Calu3 (cell line): ENCODE measurements around the gene DHTKD1. TPM values are rescaled to one million over a fixed set of nuclear protein-coding genes. Genes with fewer than 3 reads are reported as not detected.

Source experiments
- BruUV-seq: library from RNA; stranded (reverse); fragments of 400-500 nt; replicated peaks from 2 replicates; lab custom pipeline; 2021; lab: Mats Ljungman, UMichigan
- CTCF ChIA-PET: fragments of 300-600 bp; sonication (Branson Sonifier 250); formaldehyde crosslinking; loops from one replicate; lab custom pipeline; 2022; ENCODE audit warnings: antibody characterized with exemption; lab: Charles Lee
- DNase-seq: peaks from one replicate; pipeline ENCODE4 v3.0.0; 2022
- H3K27ac Mint-ChIP-seq: one replicate; pipeline ENCODE4 v1.8.0; 2022; ENCODE audit warnings: mixed read lengths; ENCODE audit not compliant: unreplicated experiment
- H3K27me3 Mint-ChIP-seq: one replicate; pipeline ENCODE4 v1.8.0; 2022; ENCODE audit warnings: mixed read lengths; ENCODE audit not compliant: unreplicated experiment
- H3K36me3 Mint-ChIP-seq: one replicate; pipeline ENCODE4 v1.8.0; 2022; ENCODE audit warnings: mild to moderate bottlenecking, moderate library complexity, mixed read lengths; ENCODE audit not compliant: insufficient read depth, unreplicated experiment
- H3K4me1 Mint-ChIP-seq: one replicate; pipeline ENCODE4 v1.8.0; 2022; ENCODE audit warnings: mild to moderate bottlenecking, low read depth, mixed read lengths; ENCODE audit not compliant: unreplicated experiment
- H3K4me3 Mint-ChIP-seq: one replicate; pipeline ENCODE4 v1.8.0; 2022; ENCODE audit warnings: mild to moderate bottlenecking, low read depth, moderate library complexity, mixed read lengths; ENCODE audit not compliant: unreplicated experiment
- H3K9me3 Mint-ChIP-seq: one replicate; pipeline ENCODE4 v1.8.0; 2022; ENCODE audit warnings: low read depth, mixed read lengths; ENCODE audit not compliant: unreplicated experiment
- intact Hi-C: fragments of 100-400 bp; cut with micrococcal nuclease; formaldehyde crosslinking; loops from one replicate; pipeline ENCODE4 v1.10.0; 2022; ENCODE audit not compliant: unreplicated experiment
- total RNA-seq: library from RNA; stranded (reverse); gene quantifications from 2 replicates; pipeline ENCODE4 v1.2.3, GENCODE V29; 2022
- TF ChIP-seq, protein P1 (sequence below): fragments of 200-600 bp; IDR thresholded peaks from one replicate; pipeline ENCODE4 v1.8.0; 2022; ENCODE audit warnings: antibody characterized with exemption; ENCODE audit not compliant: unreplicated experiment

DHTKD1 gene
- total RNA-seq, 1 experiment from 2014 or later: 29.4 TPM

DNA sequence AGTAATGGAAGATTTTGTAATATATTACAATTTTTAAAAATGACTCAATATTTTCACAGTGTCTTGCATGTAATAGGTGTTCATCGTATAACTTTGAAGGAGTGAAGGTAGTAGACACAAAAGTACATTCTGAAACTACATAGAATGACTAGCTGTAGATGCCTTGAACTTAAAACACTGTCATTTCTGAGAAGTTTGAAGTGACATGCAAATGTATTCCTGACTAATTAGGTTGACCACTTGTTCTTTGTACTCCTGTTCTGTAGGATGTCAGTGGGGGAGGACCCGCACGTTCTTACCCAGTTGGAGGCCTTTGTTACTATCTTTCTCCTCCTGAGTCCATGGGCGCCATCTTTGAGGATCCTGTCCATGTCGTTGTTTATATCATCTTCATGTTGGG is 91.9 kb downstream of the DHTKD1 start:
- Mint-ChIP-seq H3K27ac (no peak overlapping the region), H3K4me1 (no peaks in the 10 kb centered on the region), H3K4me3 (no peak overlapping the region), H3K36me3 (peaks cover 13% of the 10 kb centered on the region), H3K9me3 (no peaks in the 10 kb centered on the region), H3K27me3 (no peaks in the 10 kb centered on the region)
- no peak for DNase-seq
- BruUV-seq: no TSS peak
- TF ChIP-seq, protein P1, sequence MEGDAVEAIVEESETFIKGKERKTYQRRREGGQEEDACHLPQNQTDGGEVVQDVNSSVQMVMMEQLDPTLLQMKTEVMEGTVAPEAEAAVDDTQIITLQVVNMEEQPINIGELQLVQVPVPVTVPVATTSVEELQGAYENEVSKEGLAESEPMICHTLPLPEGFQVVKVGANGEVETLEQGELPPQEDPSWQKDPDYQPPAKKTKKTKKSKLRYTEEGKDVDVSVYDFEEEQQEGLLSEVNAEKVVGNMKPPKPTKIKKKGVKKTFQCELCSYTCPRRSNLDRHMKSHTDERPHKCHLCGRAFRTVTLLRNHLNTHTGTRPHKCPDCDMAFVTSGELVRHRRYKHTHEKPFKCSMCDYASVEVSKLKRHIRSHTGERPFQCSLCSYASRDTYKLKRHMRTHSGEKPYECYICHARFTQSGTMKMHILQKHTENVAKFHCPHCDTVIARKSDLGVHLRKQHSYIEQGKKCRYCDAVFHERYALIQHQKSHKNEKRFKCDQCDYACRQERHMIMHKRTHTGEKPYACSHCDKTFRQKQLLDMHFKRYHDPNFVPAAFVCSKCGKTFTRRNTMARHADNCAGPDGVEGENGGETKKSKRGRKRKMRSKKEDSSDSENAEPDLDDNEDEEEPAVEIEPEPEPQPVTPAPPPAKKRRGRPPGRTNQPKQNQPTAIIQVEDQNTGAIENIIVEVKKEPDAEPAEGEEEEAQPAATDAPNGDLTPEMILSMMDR: no peak
- CTCF ChIA-PET: no interaction called here
- intact Hi-C loops: no loop called here

DNA sequence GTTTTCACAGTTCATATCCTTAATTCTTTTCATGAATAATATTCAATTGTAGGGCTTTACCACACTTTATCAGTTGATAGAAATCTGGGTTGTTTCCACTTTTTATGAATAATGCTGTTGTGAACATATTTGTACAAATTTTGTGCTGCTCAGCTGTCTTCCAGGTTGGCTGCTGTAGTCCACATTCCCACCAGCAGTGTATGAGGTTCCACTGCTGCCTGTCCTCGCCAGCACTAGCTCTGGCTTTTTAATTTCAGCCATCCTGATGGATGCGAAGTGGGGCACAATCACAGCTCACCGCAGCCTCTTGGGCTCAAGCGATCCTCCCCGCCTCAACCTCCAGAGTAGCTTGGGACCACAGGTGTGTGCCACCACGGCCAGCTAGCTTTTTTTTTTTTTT is 94.2 kb downstream of the DHTKD1 start:
- TF ChIP-seq, protein P1: no peak
- intact Hi-C loops: no loop called here
- no peaks in the 10 kb centered on the region for H3K27me3 Mint-ChIP-seq
- DNase-seq: no peak
- peaks cover 13% of the 10 kb centered on the region for H3K36me3 Mint-ChIP-seq
- H3K4me3 Mint-ChIP-seq: no peak overlapping the region
- BruUV-seq: no TSS peak
- H3K4me1 Mint-ChIP-seq: no peaks in the 10 kb centered on the region
- CTCF ChIA-PET: interaction anchor here (0.6 to 0.7 kb wide), 3 partner anchors 93 to 1668 kb away, joined by 4 to 6 read pairs (median 5); no protein-coding TSS in a partner anchor
- H3K9me3 Mint-ChIP-seq: no peaks in the 10 kb centered on the region
- H3K27ac Mint-ChIP-seq: no peak overlapping the region

DNA sequence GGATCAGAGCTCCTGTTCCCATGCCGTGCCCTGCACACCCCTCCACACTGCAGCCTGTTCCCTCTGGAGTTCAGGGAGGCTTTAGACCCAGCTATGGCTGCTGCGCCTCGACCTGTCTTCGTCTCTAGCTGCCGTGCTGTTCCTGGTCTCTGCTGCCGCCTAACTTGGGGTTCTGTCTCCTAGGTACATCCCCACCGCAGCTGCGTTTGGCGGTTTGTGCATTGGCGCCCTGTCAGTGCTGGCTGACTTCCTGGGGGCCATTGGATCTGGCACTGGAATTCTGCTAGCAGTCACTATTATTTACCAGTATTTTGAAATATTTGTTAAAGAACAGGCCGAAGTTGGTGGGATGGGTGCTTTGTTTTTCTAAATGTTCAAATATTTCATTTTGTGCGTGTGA is 95.3 kb downstream of the DHTKD1 start:
- Mint-ChIP-seq H3K4me3 (no peak overlapping the region), H3K27me3 (no peaks in the 10 kb centered on the region), H3K27ac (no peak overlapping the region), H3K4me1 (no peaks in the 10 kb centered on the region), H3K9me3 (no peaks in the 10 kb centered on the region), H3K36me3 (peaks cover 16% of the 10 kb centered on the region)
- intact Hi-C loops: no loop called here
- DNase-seq: no peak
- CTCF ChIA-PET: no interaction called here
- no TSS peak for BruUV-seq
- TF ChIP-seq, protein P1: no peak

DNA sequence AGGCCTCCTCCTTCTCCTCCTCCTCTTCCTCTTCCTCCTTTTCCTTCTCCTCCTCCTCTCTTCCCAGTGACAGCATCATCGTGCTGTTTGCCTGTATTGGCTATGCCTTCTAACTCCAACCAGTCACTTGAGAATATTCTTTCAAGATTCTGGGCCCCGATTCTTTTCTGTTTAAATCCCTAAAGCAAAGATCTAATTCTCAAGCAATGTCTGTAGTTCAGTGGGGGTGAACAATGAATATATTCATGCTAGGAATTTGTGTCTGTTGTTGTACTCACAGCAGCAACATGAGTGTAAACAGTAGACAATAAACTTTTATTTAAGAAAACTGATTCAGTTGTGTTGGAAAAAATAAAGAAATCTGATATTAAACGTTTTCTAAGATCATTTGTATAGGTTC is 96.3 kb downstream of the DHTKD1 start:
- CTCF ChIA-PET: no interaction called here
- H3K36me3 Mint-ChIP-seq: peaks cover 25% of the 10 kb centered on the region
- H3K4me3 Mint-ChIP-seq: no peak overlapping the region
- no peaks in the 10 kb centered on the region for H3K27me3 Mint-ChIP-seq
- no TSS peak for BruUV-seq
- intact Hi-C loops: no loop called here
- H3K4me1 Mint-ChIP-seq: no peaks in the 10 kb centered on the region
- no peak for DNase-seq
- TF ChIP-seq, protein P1: no peak
- H3K27ac Mint-ChIP-seq: peak overlapping the region; percentile 37
- no peaks in the 10 kb centered on the region for H3K9me3 Mint-ChIP-seq
